Measurements from ENCODE around the gene GLIS1. TPM values are rescaled to one million over a fixed set of nuclear protein-coding genes. Genes with fewer than 3 reads are reported as not detected.

Gene GLIS1
- total and polyA plus RNA-seq, 11 donors = 0.06 to 0.35 (median 0.13) TPM; not detected in 6

GRCh38 chr1:53738205-53739108 lies 507 bp downstream of the GLIS1 start:
- intact Hi-C loops (cut with DNase I) = no loop called here
- TF ChIP-seq CTCF (IDR thresholded peaks at IDR 0.05) = no peak
- TF ChIP-seq POLR2A (IDR thresholded peaks at IDR 0.05) = no peak
- H3K27ac ChIP-seq = peak overlapping the region in 1 of 12 donors; percentile 31
- no peaks in the 10 kb centered on the region for H3K36me3 ChIP-seq
- H3K9me3 ChIP-seq = peaks cover 0 to 6% (median 0%) of the 10 kb centered on the region in 12 donors
- WGBS, 4 donors = 0 to 1% (median 0%) methylated on average over 11 to 101 of the region's 101 CpGs
- peak in 1 of 5 donors; percentile 31 for DNase-seq
- peak overlapping the region; percentile 49 to 89 (median 62) for H3K4me3 ChIP-seq
- peaks cover 6 to 25% (median 16%) of the 10 kb centered on the region in 12 donors for H3K4me1 ChIP-seq
- H3K27me3 ChIP-seq = peaks cover 11 to 74% (median 36%) of the 10 kb centered on the region in 9 donors
- ATAC-seq = peak in 1 of 4 donors; percentile 8

GRCh38 chr1:53737648-53738204 lies 1.2 kb downstream of the GLIS1 start:
- H3K27ac ChIP-seq = peak overlapping the region in 1 of 12 donors; percentile 31
- ATAC-seq = no peak
- TF ChIP-seq POLR2A (IDR thresholded peaks at IDR 0.05) = no peak
- no peak for TF ChIP-seq CTCF (IDR thresholded peaks at IDR 0.05)
- peaks cover 0 to under 1% (median 0%) of the 10 kb centered on the region in 12 donors for H3K9me3 ChIP-seq
- no peaks in the 10 kb centered on the region for H3K36me3 ChIP-seq
- intact Hi-C loops (cut with DNase I) = no loop called here
- peak in 1 of 5 donors; percentile 67 for DNase-seq
- H3K4me3 ChIP-seq = peak overlapping the region; percentile 49 to 89 (median 62)
- H3K4me1 ChIP-seq = peaks cover 6 to 25% (median 16%) of the 10 kb centered on the region in 12 donors
- WGBS, 4 donors = 2 to 13% (median 4%) methylated on average over 12 to 58 of the region's 58 CpGs
- peaks cover 11 to 67% (median 35%) of the 10 kb centered on the region in 9 donors for H3K27me3 ChIP-seq

- TF ChIP-seq CTCF (IDR thresholded peaks at IDR 0.05) = no peak
- TF ChIP-seq POLR2A (IDR thresholded peaks at IDR 0.05) = no peak
- no peaks in the 10 kb centered on the region for H3K36me3 ChIP-seq
- no peak overlapping the region for H3K27ac ChIP-seq
- H3K9me3 ChIP-seq = no peaks in the 10 kb centered on the region
- H3K27me3 ChIP-seq = peaks cover 9 to 64% (median 26%) of the 10 kb centered on the region in 9 donors
- peak overlapping the region in 1 of 12 donors; percentile 73 for H3K4me3 ChIP-seq
- 79 to 85% (median 81%) methylated on average over 11 of the region's 11 CpGs for WGBS, 4 donors
- intact Hi-C loops (cut with DNase I) = no loop called here
- H3K4me1 ChIP-seq = peaks cover 6 to 25% (median 16%) of the 10 kb centered on the region in 12 donors
- ATAC-seq (no peak), DNase-seq (no peak)
Measured at GRCh38 chr1:53736290-53736689, 2.7 kb downstream of the GLIS1 start.

- no peak for ATAC-seq
- peaks cover 9 to 64% (median 26%) of the 10 kb centered on the region in 9 donors for H3K27me3 ChIP-seq
- TF ChIP-seq POLR2A (IDR thresholded peaks at IDR 0.05) = no peak
- no peak for TF ChIP-seq CTCF (IDR thresholded peaks at IDR 0.05)
- no peaks in the 10 kb centered on the region for H3K36me3 ChIP-seq
- no peaks in the 10 kb centered on the region for H3K9me3 ChIP-seq
- DNase-seq = no peak
- no peak overlapping the region for H3K4me3 ChIP-seq
- intact Hi-C loops (cut with DNase I) = no loop called here
- 88 to 99% (median 91%) methylated on average over 5 of the region's 5 CpGs for WGBS, 4 donors
- peaks cover 6 to 25% (median 16%) of the 10 kb centered on the region in 12 donors for H3K4me1 ChIP-seq
- no peak overlapping the region for H3K27ac ChIP-seq
Measured at GRCh38 chr1:53735681-53736080, 3.3 kb downstream of the GLIS1 start.

Data from heart left ventricle (tissue), 16 donors.